ENCODE results near the gene TFB1M.
A peak's percentile ranks its signal among the peaks of the same experiment; 100 is the strongest.

- TF ChIP-seq CTCF (IDR thresholded peaks at IDR 0.05), result peak; percentile 76 to 88 (median 81)
- TF ChIP-seq POLR2A (IDR thresholded peaks at IDR 0.05), result no peak
- TF ChIP-seq EP300 (IDR thresholded peaks at IDR 0.05; ENCODE audit: low read depth), result no peak
- no peak for TF ChIP-seq POLR2AphosphoS5 (IDR thresholded peaks at IDR 0.05)
Observed at GRCh38 chr6:155327326-155328073, 13.2 kb upstream of the TFB1M start.

Data from transverse colon (tissue), 4 donors.